GM18520 (cell line): ENCODE measurements around the gene CATSPERD.

Experiments
- ATAC-seq: cut with Tn5 transposase; IDR thresholded peaks from one replicate; pipeline ENCODE4 v1.9.1; 2021; ENCODE audit not compliant: unreplicated experiment

CATSPERD gene

DNA sequence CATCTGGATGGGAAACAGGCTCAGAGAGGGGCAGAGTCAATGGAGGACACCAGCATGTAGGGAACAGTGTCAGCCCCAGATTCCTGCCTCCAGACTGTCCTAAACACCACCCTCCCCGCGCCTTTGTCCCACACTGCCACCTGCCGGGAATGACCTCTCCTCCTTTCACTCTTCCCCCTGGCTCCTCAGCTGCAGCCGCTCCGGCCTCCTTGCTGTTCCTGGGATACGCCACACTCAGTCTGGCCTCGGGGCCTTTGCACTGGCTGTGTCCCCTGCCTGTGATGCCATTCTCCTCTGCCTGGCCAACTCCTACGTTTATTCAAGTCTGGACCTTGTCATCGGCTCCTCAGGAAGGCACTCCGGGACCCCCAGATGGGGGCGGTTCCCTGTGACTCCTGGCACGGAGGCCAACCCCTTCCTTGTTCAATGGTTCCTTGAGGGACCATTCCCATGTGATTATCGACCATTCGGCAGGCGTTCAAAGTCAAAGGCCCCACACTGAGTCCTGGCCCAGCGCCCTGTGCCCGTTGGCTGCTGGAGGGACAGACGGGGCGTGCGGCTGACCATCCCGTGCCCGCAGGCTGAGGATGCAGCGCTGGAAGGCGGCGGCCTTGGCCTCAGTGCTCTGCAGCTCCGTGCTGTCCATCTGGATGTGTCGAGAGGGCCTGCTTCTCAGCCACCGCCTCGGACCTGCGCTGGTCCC is 103.3 kb downstream of the CATSPERD start:
- ATAC-seq = no peak

- ATAC-seq = no peak
These were observed 104.3 kb downstream of the CATSPERD start for GRCh38 chr19:5824751-5825150.

DNA sequence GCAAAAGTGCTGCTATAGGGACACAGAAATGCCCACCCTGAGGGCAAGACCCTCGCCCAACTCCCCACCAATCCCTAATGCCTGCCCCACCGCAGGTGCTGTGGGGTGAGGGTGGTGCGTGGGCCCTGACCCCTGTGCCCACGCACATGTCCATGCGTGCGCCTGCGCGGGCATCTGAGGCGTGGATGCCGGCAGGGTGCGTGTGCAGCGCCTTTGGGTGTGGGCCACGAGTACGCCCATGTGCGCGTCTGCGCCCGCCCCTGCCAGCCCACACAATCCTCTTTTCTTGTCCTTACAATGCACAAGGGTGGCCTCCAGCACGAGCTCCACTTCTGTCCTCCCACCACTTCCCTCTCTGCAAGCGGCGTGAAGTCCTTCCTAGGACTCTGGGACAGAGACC is 104.7 kb downstream of the CATSPERD start:
- ATAC-seq = no peak

DNA sequence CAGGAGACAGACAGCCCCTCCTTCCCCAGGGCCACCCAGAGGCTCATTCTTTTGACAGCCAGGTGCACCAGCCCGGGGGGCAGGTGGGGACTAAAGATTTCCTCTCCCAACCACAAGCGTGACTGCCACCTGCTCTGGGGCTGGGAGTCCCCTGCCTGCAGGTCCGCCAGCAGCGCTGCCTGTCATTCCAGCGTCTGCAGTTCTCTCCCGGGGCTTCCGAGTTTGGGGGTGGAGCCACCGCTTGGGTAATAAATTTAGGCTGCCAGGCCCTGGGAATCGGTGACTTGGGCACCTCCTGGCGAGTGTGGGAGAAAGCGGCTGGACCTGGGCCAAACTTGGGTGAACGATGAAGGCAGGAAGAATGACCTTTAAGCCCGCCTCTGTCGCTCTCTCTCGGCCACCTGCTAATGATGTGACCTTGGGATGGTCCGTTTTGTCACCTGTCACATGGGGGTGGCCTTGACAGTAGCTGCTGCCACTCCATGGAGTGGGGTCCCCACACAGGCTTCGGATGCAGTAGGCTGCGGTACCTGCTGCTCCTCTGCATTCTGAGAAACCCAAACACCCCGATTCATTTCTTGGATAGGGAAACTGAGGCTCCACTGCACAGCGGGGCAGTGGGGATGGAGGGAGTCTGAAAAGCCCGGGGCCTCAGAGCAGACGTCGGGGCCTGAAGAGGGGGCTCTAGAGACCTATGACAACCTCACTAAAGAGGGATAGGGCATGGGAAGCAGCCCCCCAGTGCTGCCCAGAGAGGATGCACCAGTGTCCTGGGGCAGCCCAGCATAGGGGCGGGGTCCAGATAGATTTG is 106.3 kb downstream of the CATSPERD start:
- ATAC-seq = no peak

DNA sequence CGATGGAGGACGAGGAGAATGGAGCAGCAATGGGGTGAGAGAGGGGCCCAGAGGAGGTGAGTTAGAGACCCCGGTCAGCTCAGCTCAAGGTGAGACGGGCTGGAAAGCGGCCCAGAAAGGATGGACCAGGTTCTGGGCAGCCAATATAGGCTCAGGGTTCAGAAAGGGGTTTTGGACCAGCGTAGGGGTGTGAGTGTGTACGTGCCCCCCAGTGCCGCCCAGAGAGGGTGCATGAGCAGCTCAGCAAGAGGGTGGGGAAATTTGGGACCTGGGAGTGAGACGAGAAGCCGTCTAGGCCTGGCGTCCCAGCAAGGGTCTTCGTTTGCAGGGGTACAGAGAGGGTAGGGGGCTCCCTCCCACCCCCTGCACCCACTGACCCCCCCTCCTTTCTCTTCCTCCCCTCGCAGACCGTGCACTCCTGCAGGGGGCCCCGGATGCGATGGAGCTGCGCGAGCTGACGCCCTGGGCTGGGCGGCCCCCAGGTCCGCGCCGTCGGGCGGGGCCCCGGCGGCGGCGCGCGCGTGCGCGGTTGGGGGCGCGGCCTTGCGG is 107.0 kb downstream of the CATSPERD start:
- ATAC-seq = no peak

GRCh38 chr19:5827891-5828660 is 107.6 kb downstream of the CATSPERD start:
- ATAC-seq = peak; percentile 89
